Fibroblast of peridontal ligament (primary cell): ENCODE results near the gene PCDHA9.
"Not testable (repeated sequence)": the region's sequence is repeated elsewhere in the genome, so short reads cannot be mapped to it uniquely, and the experiment has no call there.

Source experiments
- DNase-seq: peaks from one replicate; pipeline ENCODE4 v3.0.0-alpha.2; 2010; ENCODE audit errors: extremely low read depth

Gene PCDHA9

DNA sequence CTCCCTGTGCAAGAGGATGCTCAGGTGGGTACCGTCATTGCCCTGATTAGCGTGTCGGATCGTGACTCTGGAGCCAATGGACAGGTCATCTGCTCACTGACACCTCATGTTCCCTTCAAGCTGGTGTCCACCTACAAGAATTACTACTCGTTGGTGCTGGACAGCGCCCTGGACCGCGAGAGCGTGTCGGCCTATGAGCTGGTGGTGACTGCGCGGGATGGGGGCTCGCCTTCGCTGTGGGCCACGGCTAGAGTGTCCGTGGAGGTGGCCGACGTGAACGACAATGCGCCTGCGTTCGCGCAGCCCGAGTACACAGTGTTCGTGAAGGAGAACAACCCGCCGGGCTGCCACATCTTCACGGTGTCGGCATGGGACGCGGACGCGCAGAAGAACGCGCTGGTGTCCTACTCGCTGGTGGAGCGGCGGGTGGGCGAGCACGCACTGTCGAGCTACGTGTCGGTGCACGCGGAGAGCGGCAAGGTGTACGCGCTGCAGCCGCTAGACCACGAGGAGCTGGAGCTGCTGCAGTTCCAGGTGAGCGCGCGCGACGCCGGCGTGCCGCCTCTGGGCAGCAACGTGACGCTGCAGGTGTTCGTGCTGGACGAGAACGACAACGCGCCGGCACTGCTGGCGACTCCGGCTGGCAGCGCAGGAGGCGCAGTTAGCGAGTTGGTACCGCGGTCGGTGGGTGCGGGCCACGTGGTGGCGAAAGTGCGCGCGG lies 28.5 kb downstream of the PCDHA9 start:
- not testable (repeated sequence) for DNase-seq

GRCh38 chr5:140877262-140877581 lies 29.0 kb downstream of the PCDHA9 start:
- DNase-seq: no peak

DNA sequence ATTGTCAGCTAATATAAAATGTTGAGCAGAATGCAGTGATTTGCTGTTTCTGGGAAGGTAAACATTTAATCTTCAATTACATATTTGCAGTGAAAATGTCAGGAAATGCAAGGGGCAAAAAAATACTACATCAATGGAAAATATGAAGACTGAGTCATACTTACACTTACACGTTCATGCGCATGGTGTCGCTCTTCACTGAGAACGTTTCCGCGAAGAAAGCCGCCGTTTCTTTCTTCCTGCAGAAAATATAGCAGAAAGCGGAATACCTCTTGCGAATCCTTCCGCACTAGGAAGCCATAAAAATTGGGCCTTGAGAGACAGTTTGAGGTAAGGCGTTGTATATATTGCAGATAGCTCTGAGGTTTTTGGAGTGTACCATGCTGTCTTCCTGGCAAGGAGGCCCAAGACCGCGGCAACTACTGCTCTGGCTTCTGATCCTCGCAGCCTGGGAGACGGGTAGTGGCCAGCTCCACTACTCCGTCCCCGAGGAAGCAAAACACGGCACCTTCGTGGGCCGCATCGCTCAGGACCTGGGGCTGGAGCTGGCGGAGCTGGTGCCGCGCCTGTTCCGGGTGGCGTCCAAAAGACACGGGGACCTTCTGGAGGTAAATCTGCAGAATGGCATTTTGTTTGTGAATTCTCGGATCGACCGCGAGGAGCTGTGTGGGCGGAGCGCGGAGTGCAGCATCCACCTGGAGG lies 33.9 kb downstream of the PCDHA9 start, which contains the start of gene PCDHA13:
Gene PCDHA13 (plus strand): TSS at position 236 of the 702 bp plus-strand sequence. CDS start 145 bp downstream, at position 381.
- no peak for DNase-seq

DNA sequence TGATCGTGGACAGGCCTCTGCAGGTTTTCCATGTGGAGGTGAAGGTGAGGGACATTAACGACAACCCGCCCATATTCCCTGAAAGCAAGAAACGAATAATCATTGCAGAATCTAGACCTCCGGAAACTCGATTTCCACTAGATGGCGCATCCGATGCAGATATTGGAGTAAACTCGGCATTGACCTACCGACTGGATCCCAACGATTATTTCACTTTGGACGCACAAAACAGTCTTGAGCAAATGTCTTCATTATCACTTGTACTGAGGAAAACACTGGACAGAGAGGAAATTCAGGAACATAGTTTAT lies 34.4 kb downstream of the PCDHA9 start:
- no peak for DNase-seq

GRCh38 chr5:140883373-140883772 lies 35.2 kb downstream of the PCDHA9 start:
- DNase-seq: no peak

GRCh38 chr5:140883927-140884697 lies 35.9 kb downstream of the PCDHA9 start:
- DNase-seq: no peak
